WTC11 (cell line): ENCODE results near the gene ITGB4. TPM values are rescaled to one million over a fixed set of nuclear protein-coding genes. Genes with fewer than 3 reads are reported as not detected.

Experiments used
- ATAC-seq: fragments of 200-7000 bp; cut with Tn5 transposase; 2 replicates; pipeline ENCODE4 v1.10.0; 2021; ENCODE audit warnings: mild to moderate bottlenecking, moderate library complexity
- CTCF ChIA-PET: fragments of 300-600 bp; sonication (Branson Sonifier 250); formaldehyde crosslinking; loops from one replicate; lab custom pipeline; 2021; ENCODE audit warnings: antibody characterized with exemption; lab: Charles Lee
- POLR2A ChIA-PET: fragments of 350-600 bp; sonication (Branson Sonifier 250); formaldehyde crosslinking; loops from one replicate; lab custom pipeline; 2021; ENCODE audit warnings: antibody characterized with exemption; lab: Charles Lee
- DNase-seq: peaks from one replicate; pipeline ENCODE4 v3.0.0; 2021; ENCODE audit warnings: low spot score
- H3K27ac Mint-ChIP-seq: 2 replicates; pipeline ENCODE4 v1.8.0; 2021; ENCODE audit warnings: mixed read lengths
- H3K27me3 Mint-ChIP-seq: 2 replicates; pipeline ENCODE4 v1.8.0; 2021; ENCODE audit warnings: low read depth, mild to moderate bottlenecking, moderate library complexity, mixed read lengths
- H3K36me3 Mint-ChIP-seq: 2 replicates; pipeline ENCODE4 v1.8.0; 2021; ENCODE audit warnings: mixed read lengths
- H3K4me1 Mint-ChIP-seq: 2 replicates; pipeline ENCODE4 v1.8.0; 2022; ENCODE audit warnings: mixed read lengths
- H3K4me3 Mint-ChIP-seq: 2 replicates; pipeline ENCODE4 v1.8.0; 2021; ENCODE audit warnings: mild to moderate bottlenecking, moderate library complexity, mixed read lengths
- H3K9me3 Mint-ChIP-seq: 2 replicates; pipeline ENCODE4 v1.8.0; 2021; ENCODE audit warnings: mixed read lengths
- ATF1 ChIP-seq: sonication (generic); formaldehyde crosslinking; IDR thresholded peaks from 2 replicates; pipeline ENCODE4 v1.8.1; 2023; ENCODE audit warnings: mild to moderate bottlenecking, moderate library complexity, missing genetic modification reagents
- CREM ChIP-seq: sonication (generic); formaldehyde crosslinking; IDR thresholded peaks from 2 replicates; pipeline ENCODE4 v1.8.1; 2022; ENCODE audit warnings: mild to moderate bottlenecking, missing genetic modification reagents, moderate library complexity
- ELF4 ChIP-seq: sonication (generic); formaldehyde crosslinking; IDR thresholded peaks from 2 replicates; pipeline ENCODE4 v1.8.1; 2022; ENCODE audit warnings: low read depth, mild to moderate bottlenecking, moderate library complexity, missing genetic modification reagents
- EMX1 ChIP-seq: fragments of 250-450 bp; sonication (Bioruptor Pico); IDR thresholded peaks from 2 replicates; pipeline ENCODE4 v1.8.0; 2021; ENCODE audit warnings: mild to moderate bottlenecking
- ESRRA ChIP-seq: sonication (generic); formaldehyde crosslinking; IDR thresholded peaks from 2 replicates; pipeline ENCODE4 v1.8.1; 2022; ENCODE audit warnings: mild to moderate bottlenecking, missing genetic modification reagents, borderline replicate concordance
- GABPB1 ChIP-seq: sonication (generic); formaldehyde crosslinking; IDR thresholded peaks from 2 replicates; pipeline ENCODE4 v1.8.1; 2023; ENCODE audit warnings: mild to moderate bottlenecking, missing genetic modification reagents
- HMGXB4 ChIP-seq: sonication (generic); formaldehyde crosslinking; IDR thresholded peaks from 2 replicates; pipeline ENCODE4 v1.8.1; 2023; ENCODE audit warnings: mild to moderate bottlenecking, moderate library complexity, missing genetic modification reagents
- IRF1 ChIP-seq: sonication (generic); formaldehyde crosslinking; IDR thresholded peaks from 2 replicates; pipeline ENCODE4 v1.8.0; 2023; ENCODE audit warnings: missing genetic modification reagents
- PRDM15 ChIP-seq: sonication (generic); formaldehyde crosslinking; IDR thresholded peaks from 2 replicates; pipeline ENCODE4 v1.8.0; 2022; ENCODE audit warnings: missing genetic modification reagents
- PREB ChIP-seq: sonication (generic); formaldehyde crosslinking; IDR thresholded peaks from 2 replicates; pipeline ENCODE4 v1.8.1; 2022; ENCODE audit warnings: mild to moderate bottlenecking, missing genetic modification reagents, moderate library complexity, borderline replicate concordance
- PRRX2 ChIP-seq: fragments of 250-450 bp; sonication (Bioruptor Pico); IDR thresholded peaks from 2 replicates; pipeline ENCODE4 v1.8.0; 2021; ENCODE audit warnings: mild to moderate bottlenecking
- SMAD3 ChIP-seq: sonication (generic); formaldehyde crosslinking; IDR thresholded peaks from 2 replicates; pipeline ENCODE4 v1.8.0; 2022; ENCODE audit warnings: missing genetic modification reagents, mild to moderate bottlenecking, borderline replicate concordance
- SMAD4 ChIP-seq: sonication (generic); formaldehyde crosslinking; IDR thresholded peaks from 2 replicates; pipeline ENCODE4 v1.8.0; 2022; ENCODE audit warnings: mild to moderate bottlenecking, missing genetic modification reagents
- SOX15 ChIP-seq: fragments of 250-450 bp; sonication (Bioruptor Pico); IDR thresholded peaks from 2 replicates; pipeline ENCODE4 v1.9.0; 2021; ENCODE audit warnings: mild to moderate bottlenecking
- TCF7 ChIP-seq: sonication (generic); formaldehyde crosslinking; IDR thresholded peaks from 2 replicates; pipeline ENCODE4 v1.8.0; 2022; ENCODE audit warnings: mild to moderate bottlenecking, low read depth, missing genetic modification reagents, moderate library complexity
- USF2 ChIP-seq: sonication (generic); formaldehyde crosslinking; IDR thresholded peaks from 2 replicates; pipeline ENCODE4 v1.8.1; 2023; ENCODE audit warnings: mild to moderate bottlenecking, missing genetic modification reagents, moderate library complexity
- ZNF138 ChIP-seq: sonication (generic); formaldehyde crosslinking; conservative IDR thresholded peaks from 2 replicates; pipeline ENCODE4 v1.8.1; 2022; ENCODE audit warnings: mild to moderate bottlenecking, moderate library complexity, missing genetic modification reagents
- ZNF232 ChIP-seq: sonication (generic); formaldehyde crosslinking; IDR thresholded peaks from 2 replicates; pipeline ENCODE4 v1.8.0; 2022; ENCODE audit warnings: mild to moderate bottlenecking, missing genetic modification reagents
- ZNF263 ChIP-seq: sonication (generic); formaldehyde crosslinking; IDR thresholded peaks from 2 replicates; pipeline ENCODE4 v1.8.1; 2022; ENCODE audit warnings: low read depth, mild to moderate bottlenecking, moderate library complexity, missing genetic modification reagents
- ZNF423 ChIP-seq: fragments of 250-450 bp; sonication (Bioruptor Pico); IDR thresholded peaks from 2 replicates; pipeline ENCODE4 v2.1.2; 2022; ENCODE audit warnings: mild to moderate bottlenecking, moderate library complexity
- total RNA-seq: library from RNA; stranded (reverse); gene quantifications from 3 replicates; pipeline ENCODE4 v1.2.3, GENCODE V29; 2021
- TF ChIP-seq, protein P1 (sequence below): sonication (generic); formaldehyde crosslinking; IDR thresholded peaks from 2 replicates; pipeline ENCODE4 v1.8.1; 2022; ENCODE audit warnings: low read depth, missing genetic modification reagents, borderline replicate concordance
- TF ChIP-seq, protein P2 (sequence below): sonication (generic); formaldehyde crosslinking; conservative IDR thresholded peaks from 2 replicates; pipeline ENCODE4 v1.8.1; 2023; ENCODE audit warnings: mild to moderate bottlenecking, low read depth, missing genetic modification reagents, moderate library complexity

Gene ITGB4
- total RNA-seq, 1 experiment from 2014 or later = 9.5 TPM

DNA sequence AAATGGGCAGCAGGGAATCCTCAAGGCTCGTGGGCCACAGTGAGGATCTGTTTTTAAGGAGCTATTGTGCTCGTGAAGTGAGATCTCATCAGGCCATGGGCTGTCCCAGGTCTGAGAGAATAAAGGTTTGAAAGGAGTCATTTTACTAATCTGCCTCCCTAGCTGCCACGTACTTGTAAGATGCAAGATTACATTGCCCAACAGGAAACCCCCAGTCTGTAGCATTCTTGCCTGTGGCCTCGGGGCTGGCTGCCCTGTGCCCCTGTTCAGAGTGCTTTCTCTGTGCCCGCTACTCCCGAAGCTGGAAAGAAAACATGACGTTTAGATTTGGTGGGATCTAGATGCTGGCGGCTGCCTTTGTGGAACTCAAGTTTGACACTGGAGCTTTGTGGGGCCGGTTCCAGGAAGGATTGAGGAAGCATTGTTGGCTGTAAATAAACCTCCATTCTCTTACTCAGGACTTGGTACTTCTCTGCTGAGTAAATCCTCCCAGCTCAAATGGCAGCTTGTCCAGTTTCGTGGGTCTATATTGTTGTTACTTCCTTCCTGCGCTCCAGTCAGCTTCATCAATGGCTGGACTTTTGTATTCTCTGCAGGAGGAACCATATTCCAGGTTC lies 32.9 kb upstream of the ITGB4 start:
- Mint-ChIP-seq H3K27ac (no peak overlapping the region), H3K9me3 (no peaks in the 10 kb centered on the region), H3K36me3 (no peaks in the 10 kb centered on the region), H3K4me1 (peaks cover 9% of the 10 kb centered on the region), H3K4me3 (no peak overlapping the region), H3K27me3 (no peaks in the 10 kb centered on the region)
- ChIA-PET POLR2A (interaction anchor here (0.7 kb wide), 1 partner anchor 8 kb away, joined by 5 read pairs; no protein-coding TSS in a partner anchor), CTCF (interaction anchor here (0.7 to 5.5 kb wide), 8 partner anchors 14 to 142 kb away, joined by 3 to 25 read pairs (median 5); partner anchors contain the start of genes RECQL5 and SMIM5)
- TF ChIP-seq, protein P1, sequence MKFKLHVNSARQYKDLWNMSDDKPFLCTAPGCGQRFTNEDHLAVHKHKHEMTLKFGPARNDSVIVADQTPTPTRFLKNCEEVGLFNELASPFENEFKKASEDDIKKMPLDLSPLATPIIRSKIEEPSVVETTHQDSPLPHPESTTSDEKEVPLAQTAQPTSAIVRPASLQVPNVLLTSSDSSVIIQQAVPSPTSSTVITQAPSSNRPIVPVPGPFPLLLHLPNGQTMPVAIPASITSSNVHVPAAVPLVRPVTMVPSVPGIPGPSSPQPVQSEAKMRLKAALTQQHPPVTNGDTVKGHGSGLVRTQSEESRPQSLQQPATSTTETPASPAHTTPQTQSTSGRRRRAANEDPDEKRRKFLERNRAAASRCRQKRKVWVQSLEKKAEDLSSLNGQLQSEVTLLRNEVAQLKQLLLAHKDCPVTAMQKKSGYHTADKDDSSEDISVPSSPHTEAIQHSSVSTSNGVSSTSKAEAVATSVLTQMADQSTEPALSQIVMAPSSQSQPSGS (CRISPR knock-in tag) = no peak
- TF ChIP-seq HMGXB4 (no peak), ZNF423 (CRISPR knock-in tag) (no peak)
- DNase-seq (no peak), ATAC-seq (no peak)

GRCh38 chr17:75689441-75689873 lies 31.8 kb upstream of the ITGB4 start:
- ChIA-PET CTCF (interaction anchor here (3.2 to 5.5 kb wide), 2 partner anchors 58 to 64 kb away, joined by 10 to 25 read pairs; no protein-coding TSS in a partner anchor), POLR2A (no interaction called here)
- DNase-seq = no peak
- Mint-ChIP-seq H3K4me1 (peaks cover 16% of the 10 kb centered on the region), H3K36me3 (no peaks in the 10 kb centered on the region; the same call in 1 of the 2 replicates), H3K9me3 (no peaks in the 10 kb centered on the region), H3K27me3 (no peaks in the 10 kb centered on the region), H3K4me3 (no peak overlapping the region), H3K27ac (no peak overlapping the region)
- no peak for ATAC-seq
- TF ChIP-seq PRDM15 (no peak), ATF1 (CRISPR knock-in tag) (no peak), SOX15 (CRISPR knock-in tag) (no peak), PRRX2 (CRISPR knock-in tag) (no peak), CREM (CRISPR knock-in tag) (no peak), EMX1 (no peak), IRF1 (CRISPR knock-in tag) (no peak), SMAD3 (CRISPR knock-in tag) (no peak), ZNF138 (CRISPR knock-in tag) (no peak), GABPB1 (no peak), USF2 (CRISPR knock-in tag) (no peak), ESRRA (CRISPR knock-in tag) (no peak), ZNF263 (no peak), ELF4 (no peak), SMAD4 (no peak), ZNF232 (no peak), TCF7 (CRISPR knock-in tag) (no peak), PREB (no peak)
- TF ChIP-seq, protein P2, sequence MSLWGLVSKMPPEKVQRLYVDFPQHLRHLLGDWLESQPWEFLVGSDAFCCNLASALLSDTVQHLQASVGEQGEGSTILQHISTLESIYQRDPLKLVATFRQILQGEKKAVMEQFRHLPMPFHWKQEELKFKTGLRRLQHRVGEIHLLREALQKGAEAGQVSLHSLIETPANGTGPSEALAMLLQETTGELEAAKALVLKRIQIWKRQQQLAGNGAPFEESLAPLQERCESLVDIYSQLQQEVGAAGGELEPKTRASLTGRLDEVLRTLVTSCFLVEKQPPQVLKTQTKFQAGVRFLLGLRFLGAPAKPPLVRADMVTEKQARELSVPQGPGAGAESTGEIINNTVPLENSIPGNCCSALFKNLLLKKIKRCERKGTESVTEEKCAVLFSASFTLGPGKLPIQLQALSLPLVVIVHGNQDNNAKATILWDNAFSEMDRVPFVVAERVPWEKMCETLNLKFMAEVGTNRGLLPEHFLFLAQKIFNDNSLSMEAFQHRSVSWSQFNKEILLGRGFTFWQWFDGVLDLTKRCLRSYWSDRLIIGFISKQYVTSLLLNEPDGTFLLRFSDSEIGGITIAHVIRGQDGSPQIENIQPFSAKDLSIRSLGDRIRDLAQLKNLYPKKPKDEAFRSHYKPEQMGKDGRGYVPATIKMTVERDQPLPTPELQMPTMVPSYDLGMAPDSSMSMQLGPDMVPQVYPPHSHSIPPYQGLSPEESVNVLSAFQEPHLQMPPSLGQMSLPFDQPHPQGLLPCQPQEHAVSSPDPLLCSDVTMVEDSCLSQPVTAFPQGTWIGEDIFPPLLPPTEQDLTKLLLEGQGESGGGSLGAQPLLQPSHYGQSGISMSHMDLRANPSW = no peak
